ENCODE data around the gene FMN2. TPM values are rescaled to one million over a fixed set of nuclear protein-coding genes. Genes with fewer than 3 reads are reported as not detected.

FMN2 gene
- total RNA-seq, 2 experiments from 2014 or later = not detected

DNA sequence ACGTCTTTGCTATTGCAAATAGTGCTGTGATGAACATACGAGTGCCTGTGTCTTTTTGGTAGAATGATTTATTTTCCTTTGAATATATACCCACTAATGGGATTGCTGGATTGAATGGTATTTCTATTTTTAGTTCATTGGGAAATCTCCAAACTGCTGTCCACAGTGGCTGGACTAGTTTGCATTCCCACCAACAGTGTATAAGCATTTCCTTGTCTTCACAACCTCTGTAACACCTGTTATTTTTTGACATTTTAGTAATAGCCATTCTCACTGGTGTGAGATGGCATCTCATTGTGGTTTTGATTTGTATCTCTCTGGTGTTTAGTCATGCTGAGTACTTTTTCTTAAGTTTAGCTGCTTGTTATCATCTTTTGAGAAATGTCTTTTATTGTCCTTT, 215.0 kb downstream of the FMN2 start:
- Mint-ChIP-seq H3K4me1 (ENCODE audit: low read depth) (no peaks in the 10 kb centered on the region), H3K27me3 (no peaks in the 10 kb centered on the region), H3K4me3 (no peak overlapping the region), H3K27ac (no peak overlapping the region), H3K9me3 (peaks cover 7% of the 10 kb centered on the region), H3K36me3 (ENCODE audit: low read depth) (no peaks in the 10 kb centered on the region)
- ATAC-seq = no peak
- ChIA-PET POLR2A (no interaction called here), CTCF (no interaction called here)
- TF ChIP-seq, protein P1, sequence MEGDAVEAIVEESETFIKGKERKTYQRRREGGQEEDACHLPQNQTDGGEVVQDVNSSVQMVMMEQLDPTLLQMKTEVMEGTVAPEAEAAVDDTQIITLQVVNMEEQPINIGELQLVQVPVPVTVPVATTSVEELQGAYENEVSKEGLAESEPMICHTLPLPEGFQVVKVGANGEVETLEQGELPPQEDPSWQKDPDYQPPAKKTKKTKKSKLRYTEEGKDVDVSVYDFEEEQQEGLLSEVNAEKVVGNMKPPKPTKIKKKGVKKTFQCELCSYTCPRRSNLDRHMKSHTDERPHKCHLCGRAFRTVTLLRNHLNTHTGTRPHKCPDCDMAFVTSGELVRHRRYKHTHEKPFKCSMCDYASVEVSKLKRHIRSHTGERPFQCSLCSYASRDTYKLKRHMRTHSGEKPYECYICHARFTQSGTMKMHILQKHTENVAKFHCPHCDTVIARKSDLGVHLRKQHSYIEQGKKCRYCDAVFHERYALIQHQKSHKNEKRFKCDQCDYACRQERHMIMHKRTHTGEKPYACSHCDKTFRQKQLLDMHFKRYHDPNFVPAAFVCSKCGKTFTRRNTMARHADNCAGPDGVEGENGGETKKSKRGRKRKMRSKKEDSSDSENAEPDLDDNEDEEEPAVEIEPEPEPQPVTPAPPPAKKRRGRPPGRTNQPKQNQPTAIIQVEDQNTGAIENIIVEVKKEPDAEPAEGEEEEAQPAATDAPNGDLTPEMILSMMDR (IDR thresholded peaks at IDR 0.05) = no peak
- no peak for DNase-seq
- intact Hi-C loops (cut with micrococcal nuclease) = no loop called here

DNA sequence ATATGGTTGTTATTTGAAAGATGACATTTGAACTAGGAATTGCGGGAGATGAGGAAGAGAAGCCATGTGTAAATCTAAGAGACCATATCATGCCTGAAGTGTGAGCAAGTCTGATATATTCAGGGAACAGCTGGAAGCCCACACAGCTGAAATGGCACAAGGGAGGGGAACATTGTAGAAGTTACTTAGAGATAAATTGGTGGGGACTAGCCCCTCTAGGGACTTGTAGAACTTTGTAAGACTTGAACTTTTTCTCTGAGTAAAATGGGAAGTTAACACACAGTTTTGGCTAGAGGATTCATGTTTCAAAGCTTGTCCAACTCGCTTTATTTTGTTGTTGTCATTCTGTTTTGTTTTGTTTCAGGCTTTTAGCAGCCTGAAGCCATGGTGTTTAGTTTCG, 216.4 kb downstream of the FMN2 start:
- POLR2A ChIA-PET = no interaction called here
- Mint-ChIP-seq H3K4me3 (no peak overlapping the region), H3K4me1 (ENCODE audit: low read depth) (no peaks in the 10 kb centered on the region), H3K9me3 (peaks cover 3% of the 10 kb centered on the region), H3K27me3 (no peaks in the 10 kb centered on the region), H3K36me3 (ENCODE audit: low read depth) (no peaks in the 10 kb centered on the region), H3K27ac (no peak overlapping the region)
- DNase-seq = no peak
- intact Hi-C loops (cut with micrococcal nuclease) = no loop called here
- ATAC-seq = no peak
- CTCF ChIA-PET = no interaction called here
- TF ChIP-seq, protein P1 (IDR thresholded peaks at IDR 0.05) = no peak

DNA sequence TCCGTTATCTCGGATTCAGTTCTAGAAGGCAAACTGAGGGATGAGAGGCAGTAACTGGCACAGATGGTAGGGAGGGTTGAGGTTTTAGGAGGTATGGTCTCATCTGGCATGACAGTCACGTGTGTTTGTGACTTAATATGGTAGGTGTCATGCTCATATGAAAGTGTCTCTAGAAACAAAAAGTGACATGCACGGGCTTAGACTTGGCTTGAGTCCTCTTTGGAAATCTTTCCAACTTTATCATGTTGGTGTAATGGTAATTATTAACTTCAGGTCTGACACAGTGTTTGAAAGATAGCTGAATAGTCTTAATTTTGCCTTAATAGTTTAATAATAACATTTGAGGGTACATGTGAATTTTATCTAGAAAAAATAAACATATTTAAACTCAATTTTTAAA, 218.1 kb downstream of the FMN2 start:
- Mint-ChIP-seq H3K4me3 (no peak overlapping the region), H3K36me3 (ENCODE audit: low read depth) (no peaks in the 10 kb centered on the region), H3K27ac (no peak overlapping the region), H3K9me3 (no peaks in the 10 kb centered on the region), H3K4me1 (ENCODE audit: low read depth) (no peaks in the 10 kb centered on the region), H3K27me3 (no peaks in the 10 kb centered on the region)
- CTCF ChIA-PET = no interaction called here
- intact Hi-C loops (cut with micrococcal nuclease) = no loop called here
- no peak for DNase-seq
- TF ChIP-seq, protein P1 (IDR thresholded peaks at IDR 0.05) = no peak
- no peak for ATAC-seq
- POLR2A ChIA-PET = no interaction called here

DNA sequence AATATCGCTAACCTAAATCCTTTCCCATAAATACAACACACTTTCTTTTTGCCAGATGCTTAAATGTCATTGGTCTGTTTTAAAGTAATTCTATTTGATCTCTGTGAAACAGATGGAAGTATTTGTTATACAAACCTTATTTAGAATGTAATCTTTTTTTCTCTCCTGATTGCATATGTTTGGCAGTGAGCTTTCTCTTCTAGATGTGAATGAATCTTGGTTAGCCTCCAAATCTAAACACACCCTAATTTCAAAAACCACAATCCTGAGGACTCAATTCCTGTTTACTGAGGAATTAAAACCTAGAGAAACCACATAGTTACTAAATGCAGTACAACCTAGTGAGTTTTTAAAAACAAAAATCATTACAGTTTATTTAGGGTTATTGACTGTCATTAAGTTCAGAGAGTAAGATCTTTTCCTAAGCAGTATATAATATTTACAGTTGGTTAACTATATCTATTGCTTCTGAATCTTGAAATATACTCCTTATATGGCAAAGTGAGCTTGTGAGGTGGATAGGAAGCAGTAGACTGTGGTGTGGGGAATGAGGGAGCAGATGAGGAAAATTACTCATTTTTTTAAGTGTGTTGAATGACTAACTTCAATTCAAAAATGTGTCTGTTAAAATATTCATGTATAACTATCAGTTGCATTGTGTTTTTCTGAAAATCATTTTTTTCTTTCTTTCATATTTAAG, 218.7 kb downstream of the FMN2 start:
- H3K9me3 Mint-ChIP-seq = no peaks in the 10 kb centered on the region
- H3K27me3 Mint-ChIP-seq = no peaks in the 10 kb centered on the region
- no peak for DNase-seq
- TF ChIP-seq, protein P1 (IDR thresholded peaks at IDR 0.05) = no peak
- H3K27ac Mint-ChIP-seq = no peak overlapping the region
- H3K4me1 Mint-ChIP-seq (ENCODE audit: low read depth) = no peaks in the 10 kb centered on the region
- CTCF ChIA-PET = no interaction called here
- H3K36me3 Mint-ChIP-seq (ENCODE audit: low read depth) = no peaks in the 10 kb centered on the region
- POLR2A ChIA-PET = no interaction called here
- ATAC-seq = no peak
- intact Hi-C loops (cut with micrococcal nuclease) = no loop called here
- H3K4me3 Mint-ChIP-seq = no peak overlapping the region

DNA sequence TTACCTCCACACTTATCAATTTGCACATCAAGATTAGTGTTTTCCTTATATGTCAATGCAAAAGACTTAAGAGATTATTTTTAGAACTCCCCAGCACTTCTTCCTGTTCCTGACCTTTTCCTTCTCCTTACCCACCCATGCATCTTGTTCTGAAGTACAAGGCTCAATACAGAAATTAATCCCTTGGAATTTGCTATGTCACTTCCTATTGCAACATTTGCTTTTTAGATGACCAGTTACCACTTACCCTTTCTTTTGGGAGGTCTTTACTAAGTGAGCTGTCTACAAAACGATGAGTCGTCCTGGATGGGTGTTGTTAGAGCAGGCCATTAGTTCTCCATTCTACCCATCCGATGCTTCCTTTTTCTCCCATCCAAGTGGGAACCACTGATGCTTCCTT, 221.2 kb downstream of the FMN2 start:
- Mint-ChIP-seq H3K27me3 (no peaks in the 10 kb centered on the region), H3K27ac (no peak overlapping the region), H3K4me1 (ENCODE audit: low read depth) (no peaks in the 10 kb centered on the region), H3K4me3 (no peak overlapping the region), H3K9me3 (no peaks in the 10 kb centered on the region), H3K36me3 (ENCODE audit: low read depth) (no peaks in the 10 kb centered on the region)
- ChIA-PET POLR2A (no interaction called here), CTCF (no interaction called here)
- ATAC-seq = no peak
- TF ChIP-seq, protein P1 (IDR thresholded peaks at IDR 0.05) = no peak
- DNase-seq = no peak
- intact Hi-C loops (cut with micrococcal nuclease) = no loop called here
